Measurements from ENCODE around the gene CHCHD4. TPM values are rescaled to one million over a fixed set of nuclear protein-coding genes. Genes with fewer than 3 reads are reported as not detected.
A peak's percentile ranks its signal among the peaks of the same experiment; 100 is the strongest.

CHCHD4 gene
- total and polyA plus RNA-seq, 10 donors = 8.4 to 17.1 (median 9.9) TPM

GRCh38 chr3:14156843-14157561, 32.3 kb upstream of the CHCHD4 start:
- 93 to 97% (median 94%) methylated on average over 13 of the region's 13 CpGs for WGBS, 5 donors
- intact Hi-C loops (cut with DNase I; ENCODE audit: low total_unique reads) = no loop called here
- H3K4me3 ChIP-seq = no peak overlapping the region

DNA sequence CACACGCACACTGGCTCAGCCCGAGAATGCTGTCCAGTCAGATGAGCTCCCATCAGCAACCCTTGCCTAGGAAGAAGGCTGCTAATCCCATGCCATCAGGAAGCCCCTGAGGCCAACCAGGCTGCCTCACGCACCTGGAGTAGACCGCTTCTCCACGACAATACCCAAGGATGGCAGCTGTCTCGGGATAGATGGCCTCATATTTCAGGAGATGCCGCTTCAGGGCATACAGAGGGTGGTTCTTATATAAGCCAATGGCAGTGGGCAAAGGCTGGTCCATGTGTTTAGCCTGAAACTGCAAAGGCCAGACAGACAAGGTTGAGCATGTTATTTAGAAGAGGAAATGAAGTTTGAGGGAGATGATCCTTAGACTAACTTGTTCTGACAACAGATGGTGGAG, 31.5 kb upstream of the CHCHD4 start:
- Histone ChIP-seq H3K27ac (no peak overlapping the region), H3K27me3 (replicated peaks in 1 of 7) (no peaks in the 10 kb centered on the region), H3K4me1 (peaks cover 0 to 5% (median 0%) of the 10 kb centered on the region in 6 donors), H3K4me3 (no peak overlapping the region), H3K9me3 (peaks cover 0 to 7% (median 6%) of the 10 kb centered on the region in 8 donors), H3K36me3 (peaks cover 12 to 99% (median 82%) of the 10 kb centered on the region in 6 donors)
- TF ChIP-seq, protein P1, sequence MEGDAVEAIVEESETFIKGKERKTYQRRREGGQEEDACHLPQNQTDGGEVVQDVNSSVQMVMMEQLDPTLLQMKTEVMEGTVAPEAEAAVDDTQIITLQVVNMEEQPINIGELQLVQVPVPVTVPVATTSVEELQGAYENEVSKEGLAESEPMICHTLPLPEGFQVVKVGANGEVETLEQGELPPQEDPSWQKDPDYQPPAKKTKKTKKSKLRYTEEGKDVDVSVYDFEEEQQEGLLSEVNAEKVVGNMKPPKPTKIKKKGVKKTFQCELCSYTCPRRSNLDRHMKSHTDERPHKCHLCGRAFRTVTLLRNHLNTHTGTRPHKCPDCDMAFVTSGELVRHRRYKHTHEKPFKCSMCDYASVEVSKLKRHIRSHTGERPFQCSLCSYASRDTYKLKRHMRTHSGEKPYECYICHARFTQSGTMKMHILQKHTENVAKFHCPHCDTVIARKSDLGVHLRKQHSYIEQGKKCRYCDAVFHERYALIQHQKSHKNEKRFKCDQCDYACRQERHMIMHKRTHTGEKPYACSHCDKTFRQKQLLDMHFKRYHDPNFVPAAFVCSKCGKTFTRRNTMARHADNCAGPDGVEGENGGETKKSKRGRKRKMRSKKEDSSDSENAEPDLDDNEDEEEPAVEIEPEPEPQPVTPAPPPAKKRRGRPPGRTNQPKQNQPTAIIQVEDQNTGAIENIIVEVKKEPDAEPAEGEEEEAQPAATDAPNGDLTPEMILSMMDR (IDR thresholded peaks at IDR 0.05 in 8 of 11, conservative IDR thresholded peaks at IDR 0.05 in 3 of 11) = no peak
- DNase-seq = no peak
- intact Hi-C loops (cut with DNase I; ENCODE audit: low total_unique reads) = no loop called here
- WGBS, 5 donors = 96 to 99% (median 97%) methylated on average over 7 of the region's 7 CpGs

More at GRCh38 chr3:14156843-14157561, 32.3 kb upstream of the CHCHD4 start:
- DNase-seq = no peak
- Histone ChIP-seq H3K9me3 (peaks cover 2 to 15% (median 14%) of the 10 kb centered on the region in 8 donors), H3K27me3 (replicated peaks in 1 of 7) (no peaks in the 10 kb centered on the region), H3K36me3 (peaks cover 13 to 99% (median 82%) of the 10 kb centered on the region in 6 donors), H3K4me1 (peaks cover 0 to 5% (median 0%) of the 10 kb centered on the region in 6 donors), H3K27ac (no peak overlapping the region)
- TF ChIP-seq POLR2A (IDR thresholded peaks at IDR 0.05) (no peak), POLR2AphosphoS5 (IDR thresholded peaks at IDR 0.05) (no peak)
- TF ChIP-seq, protein P1 (IDR thresholded peaks at IDR 0.05 in 8 of 11, conservative IDR thresholded peaks at IDR 0.05 in 3 of 11) = no peak

DNA sequence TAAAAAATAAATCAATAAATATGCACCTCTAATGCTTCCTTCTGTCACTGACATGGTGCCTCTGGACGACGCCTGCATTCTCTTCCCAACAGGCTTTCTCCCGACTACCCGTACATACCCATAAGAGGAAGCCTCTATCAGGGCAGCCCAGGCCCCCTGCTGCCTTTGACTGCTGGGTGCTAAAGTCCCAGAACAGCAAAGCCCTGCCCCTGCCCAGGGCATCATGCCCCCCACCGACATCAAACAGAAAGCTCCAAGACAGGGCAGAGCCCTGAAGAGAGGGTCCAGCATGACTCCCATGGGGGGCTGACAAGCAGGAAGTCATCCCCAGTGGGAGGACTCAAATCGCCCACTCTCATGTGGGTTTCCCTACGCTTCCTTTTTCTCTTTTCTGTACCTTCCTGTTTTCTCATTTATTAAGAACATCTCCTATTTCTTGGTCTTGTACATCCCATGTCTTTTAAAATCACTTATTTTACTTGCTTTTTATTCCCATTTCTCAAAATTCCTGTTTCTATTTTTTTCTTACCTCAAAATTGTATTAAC, 30.3 kb upstream of the CHCHD4 start:
- H3K27me3 ChIP-seq (replicated peaks in 1 of 7) = no peaks in the 10 kb centered on the region
- H3K9me3 ChIP-seq = no peaks in the 10 kb centered on the region
- no peak overlapping the region for H3K27ac ChIP-seq
- peak in 1 of 3 donors; percentile 8 for TF ChIP-seq POLR2AphosphoS5 (IDR thresholded peaks at IDR 0.05)
- TF ChIP-seq, protein P1 (IDR thresholded peaks at IDR 0.05 in 8 of 11, conservative IDR thresholded peaks at IDR 0.05 in 3 of 11) = no peak
- peaks cover 0 to 5% (median 0%) of the 10 kb centered on the region in 6 donors for H3K4me1 ChIP-seq
- peaks cover 9 to 99% (median 75%) of the 10 kb centered on the region in 6 donors for H3K36me3 ChIP-seq
- WGBS, 5 donors = 71 to 83% (median 75%) methylated on average over 7 of the region's 7 CpGs
- H3K4me3 ChIP-seq = no peak overlapping the region
- no peak for DNase-seq
- intact Hi-C loops (cut with DNase I; ENCODE audit: low total_unique reads) = no loop called here

GRCh38 chr3:14154276-14154675, 29.6 kb upstream of the CHCHD4 start:
- no peaks in the 10 kb centered on the region for H3K27me3 ChIP-seq (replicated peaks in 1 of 7)
- no peaks in the 10 kb centered on the region for H3K9me3 ChIP-seq
- no peak for TF ChIP-seq POLR2AphosphoS5 (IDR thresholded peaks at IDR 0.05)
- TF ChIP-seq POLR2A (IDR thresholded peaks at IDR 0.05) = no peak
- TF ChIP-seq, protein P1 (IDR thresholded peaks at IDR 0.05 in 8 of 11, conservative IDR thresholded peaks at IDR 0.05 in 3 of 11) = no peak
- no peak overlapping the region for H3K27ac ChIP-seq
- H3K36me3 ChIP-seq = peaks cover 5 to 99% (median 70%) of the 10 kb centered on the region in 6 donors
- no peak for DNase-seq
- H3K4me1 ChIP-seq = peaks cover 0 to 5% (median 0%) of the 10 kb centered on the region in 6 donors
- 87 to 93% (median 91%) methylated on average over 5 of the region's 5 CpGs for WGBS, 5 donors
- intact Hi-C loops (cut with DNase I; ENCODE audit: low total_unique reads) = no loop called here
- no peak overlapping the region for H3K4me3 ChIP-seq

Measured in spleen (tissue), 11 donors.